ENCODE measurements around the gene PABPN1.
"Not testable (repeated sequence)": the region's sequence is repeated elsewhere in the genome, so short reads cannot be mapped to it uniquely, and the experiment has no call there.

The PABPN1 gene

GRCh38 chr14:23321572-23322547 lies 603 bp downstream of the PABPN1 start:
- in situ Hi-C loops (cut with MboI; ENCODE audit: low sequenced_read_pairs, unreplicated experiment): no loop called here
- no peak for TF ChIP-seq CTCF (IDR thresholded peaks at IDR 0.05; ENCODE audit: borderline replicate concordance, control extremely low read depth, extremely low read depth, insufficient read depth, missing control alignments)
- DNase-seq (ENCODE audit: low spot score): peak; percentile 56

- in situ Hi-C loops (cut with MboI; ENCODE audit: low sequenced_read_pairs, unreplicated experiment): no loop called here
- no peak for DNase-seq (ENCODE audit: low spot score)
- TF ChIP-seq CTCF (IDR thresholded peaks at IDR 0.05; ENCODE audit: borderline replicate concordance, control extremely low read depth, extremely low read depth, insufficient read depth, missing control alignments): no peak
Measured at GRCh38 chr14:23322568-23323517, 1.6 kb downstream of the PABPN1 start.

GRCh38 chr14:23323838-23324454 lies 2.7 kb downstream of the PABPN1 start:
- in situ Hi-C loops (cut with MboI; ENCODE audit: low sequenced_read_pairs, unreplicated experiment): no loop called here
- no peak for DNase-seq (ENCODE audit: low spot score)
- TF ChIP-seq CTCF (IDR thresholded peaks at IDR 0.05; ENCODE audit: borderline replicate concordance, control extremely low read depth, extremely low read depth, insufficient read depth, missing control alignments): no peak

- in situ Hi-C loops (cut with MboI; ENCODE audit: low sequenced_read_pairs, unreplicated experiment): no loop called here
- no peak for DNase-seq (ENCODE audit: low spot score)
- TF ChIP-seq CTCF (IDR thresholded peaks at IDR 0.05; ENCODE audit: borderline replicate concordance, control extremely low read depth, extremely low read depth, insufficient read depth, missing control alignments): no peak
Measured at GRCh38 chr14:23324455-23324846, 3.2 kb downstream of the PABPN1 start.

DNA sequence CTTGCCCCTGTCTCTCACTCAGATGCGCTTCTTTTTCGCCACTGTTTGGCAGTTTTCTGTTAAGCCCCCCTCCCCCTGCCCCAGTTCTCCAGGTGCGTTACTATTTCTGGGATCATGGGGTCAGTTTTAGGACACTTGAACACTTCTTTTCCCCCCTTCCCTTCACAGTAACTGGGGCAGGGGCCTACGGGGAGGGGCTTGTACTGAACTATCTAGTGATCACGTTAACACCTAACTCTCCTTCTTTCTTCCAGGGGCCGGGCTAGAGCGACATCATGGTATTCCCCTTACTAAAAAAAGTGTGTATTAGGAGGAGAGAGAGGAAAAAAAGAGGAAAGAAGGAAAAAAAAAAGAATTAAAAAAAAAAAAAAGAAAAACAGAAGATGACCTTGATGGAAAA lies 3.7 kb downstream of the PABPN1 start:
- TF ChIP-seq CTCF (IDR thresholded peaks at IDR 0.05; ENCODE audit: borderline replicate concordance, control extremely low read depth, extremely low read depth, insufficient read depth, missing control alignments): no peak
- DNase-seq (ENCODE audit: low spot score): no peak
- in situ Hi-C loops (cut with MboI; ENCODE audit: low sequenced_read_pairs, unreplicated experiment): no loop called here

DNA sequence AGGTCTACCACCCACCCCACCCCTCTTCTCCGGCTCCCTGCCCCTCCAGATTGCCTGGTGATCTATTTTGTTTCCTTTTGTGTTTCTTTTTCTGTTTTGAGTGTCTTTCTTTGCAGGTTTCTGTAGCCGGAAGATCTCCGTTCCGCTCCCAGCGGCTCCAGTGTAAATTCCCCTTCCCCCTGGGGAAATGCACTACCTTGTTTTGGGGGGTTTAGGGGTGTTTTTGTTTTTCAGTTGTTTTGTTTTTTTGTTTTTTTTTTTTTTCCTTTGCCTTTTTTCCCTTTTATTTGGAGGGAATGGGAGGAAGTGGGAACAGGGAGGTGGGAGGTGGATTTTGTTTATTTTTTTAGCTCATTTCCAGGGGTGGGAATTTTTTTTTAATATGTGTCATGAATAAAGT lies 4.5 kb downstream of the PABPN1 start:
- DNase-seq (ENCODE audit: low spot score); in situ Hi-C loops (cut with MboI; ENCODE audit: low sequenced_read_pairs, unreplicated experiment): not testable (repeated sequence)

Data from GM13976 (cell line).